SJCRH30 (cell line): ENCODE results near the gene UBR1. TPM values are rescaled to one million over a fixed set of nuclear protein-coding genes. Genes with fewer than 3 reads are reported as not detected.
A peak's percentile ranks its signal among the peaks of the same experiment; 100 is the strongest.

Experiments used
- DNase-seq, 2 experiments: peaks; one replicate each; pipeline ENCODE4 v3.0.0-alpha.2; 2015 to 2020
- H3K27ac ChIP-seq: fragments of 250-450 bp; sonication (Bioruptor Pico); 2 replicates; pipeline ENCODE4 v1.5.1; 2020; ENCODE audit warnings: mild to moderate bottlenecking, moderate library complexity
- H3K27me3 ChIP-seq: fragments of 250-450 bp; sonication (Bioruptor Pico); 2 replicates; pipeline ENCODE4 v1.5.1; 2020; ENCODE audit warnings: mild to moderate bottlenecking, moderate library complexity
- H3K36me3 ChIP-seq: fragments of 250-450 bp; sonication (Bioruptor Pico); 2 replicates; pipeline ENCODE4 v1.5.1; 2020; ENCODE audit warnings: mild to moderate bottlenecking, moderate library complexity
- H3K4me1 ChIP-seq: fragments of 250-450 bp; sonication (Bioruptor Pico); 2 replicates; pipeline ENCODE4 v1.5.1; 2020; ENCODE audit warnings: mild to moderate bottlenecking, moderate library complexity
- H3K4me3 ChIP-seq: fragments of 250-450 bp; sonication (Bioruptor Pico); 2 replicates; pipeline ENCODE4 v1.5.1; 2020; ENCODE audit warnings: mild to moderate bottlenecking, moderate library complexity
- H3K9me3 ChIP-seq: fragments of 250-450 bp; sonication (Bioruptor Pico); replicated peaks from 2 replicates; pipeline ENCODE4 v1.5.1; 2020; ENCODE audit warnings: mild to moderate bottlenecking, moderate library complexity
- total RNA-seq: library from RNA; depleted of rRNA; stranded (reverse); fragments of >200 nt; shearing (Covaris generic); gene quantifications from 2 replicates; pipeline ENCODE4 v1.2.3, GENCODE V29; 2014

Gene UBR1
- total RNA-seq, 1 experiment from 2014 or later = 27.5 TPM

DNA sequence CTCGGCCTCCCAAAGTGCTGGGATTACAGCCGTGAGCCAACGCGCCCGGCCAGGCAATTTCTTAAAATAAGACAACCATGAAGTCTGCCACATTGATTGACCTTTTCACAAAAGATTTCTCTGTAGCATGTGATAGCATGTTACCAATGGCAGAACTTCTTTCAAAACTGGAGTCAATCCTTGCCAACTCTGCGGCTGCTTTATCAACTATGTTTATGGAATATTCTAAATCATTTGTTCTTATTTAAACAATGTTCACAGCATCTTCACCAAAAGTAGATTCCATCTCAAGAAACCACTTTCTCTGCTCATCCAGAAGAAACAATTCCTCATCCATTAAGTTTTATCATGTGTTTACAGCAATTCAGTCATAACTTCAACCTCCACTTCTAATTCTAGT is 9.4 kb downstream of the UBR1 start:
- Histone ChIP-seq H3K9me3 (no peaks in the 10 kb centered on the region; the same call in 1 of the 2 replicates), H3K36me3 (peaks cover 9% of the 10 kb centered on the region), H3K27ac (no peak overlapping the region), H3K4me3 (no peak overlapping the region), H3K27me3 (no peaks in the 10 kb centered on the region), H3K4me1 (no peaks in the 10 kb centered on the region)
- no peak for DNase-seq

DNA sequence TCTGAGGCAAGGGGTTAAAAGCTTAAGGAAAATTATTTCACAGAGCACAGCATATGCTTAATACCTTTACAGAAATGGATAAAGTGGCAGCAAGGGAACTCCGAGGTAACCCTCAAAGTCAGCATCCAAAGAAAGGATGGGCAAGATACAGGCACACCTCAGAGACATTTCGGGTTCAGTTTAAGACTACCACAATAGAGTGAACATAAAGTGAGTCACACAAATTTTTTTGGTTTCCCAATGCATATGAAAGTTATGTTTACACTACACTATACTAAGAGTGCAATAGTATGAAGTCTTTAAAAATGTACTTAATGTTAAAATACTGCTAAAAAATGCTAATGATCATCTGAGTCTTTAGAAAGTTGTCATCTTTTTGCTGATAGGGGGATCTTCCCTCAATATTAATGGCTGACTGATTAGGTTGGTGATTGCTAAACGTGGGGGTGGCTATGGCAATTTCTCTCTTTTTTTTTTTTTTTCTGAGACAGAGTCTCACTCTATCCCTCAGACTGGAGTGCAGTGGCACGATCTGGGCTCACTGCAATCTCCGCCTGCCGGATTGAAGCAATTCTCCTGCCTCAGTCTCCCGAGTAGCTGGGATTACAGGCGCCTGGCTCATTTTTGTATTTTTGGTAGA is 10.0 kb downstream of the UBR1 start:
- DNase-seq = no peak

DNA sequence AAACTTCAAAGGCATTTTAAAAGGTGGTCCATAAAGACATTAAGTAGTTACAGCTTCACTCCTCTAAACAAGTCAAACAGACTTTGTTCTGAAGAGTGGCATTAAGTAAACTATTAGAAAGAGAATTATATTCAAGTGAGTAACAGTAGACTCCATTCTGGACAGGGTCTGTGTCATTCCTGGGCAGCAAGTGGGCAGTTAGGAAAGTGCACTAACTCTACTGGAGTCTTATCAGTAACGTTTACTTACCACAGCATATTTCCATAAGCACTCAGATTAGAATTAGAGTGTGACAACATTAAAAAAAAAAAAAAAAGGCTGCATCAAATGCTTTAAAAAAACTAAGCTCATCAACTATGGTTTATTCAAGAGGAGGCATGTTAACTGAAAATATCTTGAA is 10.6 kb downstream of the UBR1 start:
- Histone ChIP-seq H3K9me3 (no peaks in the 10 kb centered on the region; the same call in 1 of the 2 replicates), H3K27ac (no peak overlapping the region), H3K4me1 (no peaks in the 10 kb centered on the region), H3K27me3 (no peaks in the 10 kb centered on the region), H3K36me3 (peaks cover 14% of the 10 kb centered on the region), H3K4me3 (no peak overlapping the region)
- no peak for DNase-seq

More for the DNA sequence above, 10.0 kb downstream of the UBR1 start:
- Histone ChIP-seq H3K27ac (no peak overlapping the region), H3K4me1 (no peaks in the 10 kb centered on the region), H3K4me3 (no peak overlapping the region), H3K27me3 (no peaks in the 10 kb centered on the region), H3K36me3 (peaks cover 14% of the 10 kb centered on the region), H3K9me3 (no peaks in the 10 kb centered on the region; the same call in 1 of the 2 replicates)

DNA sequence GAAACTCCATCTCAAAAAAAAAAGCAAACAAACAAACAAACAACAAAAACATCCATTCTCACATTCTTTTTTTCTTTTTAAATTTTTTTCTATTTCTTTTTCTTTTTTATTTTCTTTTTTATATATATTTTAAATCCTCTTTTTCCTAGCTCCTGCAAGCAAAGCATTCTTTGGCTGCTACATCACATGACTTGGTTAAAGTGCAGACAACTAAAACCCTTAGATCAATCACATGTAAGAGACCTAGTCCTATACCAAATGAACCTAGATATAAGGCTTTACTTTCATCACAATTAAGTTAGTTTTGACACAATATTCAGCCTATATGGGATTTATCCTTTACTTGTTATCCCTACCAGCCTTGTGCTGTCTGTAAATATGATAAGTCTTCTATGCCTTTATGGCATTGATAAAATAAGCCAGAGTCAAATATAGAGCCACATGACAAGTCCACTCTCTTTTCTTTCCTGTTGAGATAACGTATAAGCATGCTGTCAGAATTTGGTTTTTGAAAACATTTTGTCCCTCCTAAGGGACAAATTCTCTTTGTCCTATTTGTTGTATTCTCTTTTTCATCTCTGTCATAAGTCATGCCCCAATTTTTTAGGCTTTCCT is 11.3 kb downstream of the UBR1 start:
- Histone ChIP-seq H3K4me3 (no peak overlapping the region), H3K4me1 (no peaks in the 10 kb centered on the region), H3K9me3 (no peaks in the 10 kb centered on the region; the same call in 1 of the 2 replicates), H3K27ac (no peak overlapping the region), H3K27me3 (no peaks in the 10 kb centered on the region), H3K36me3 (peaks cover 17% of the 10 kb centered on the region)
- DNase-seq = no peak

DNA sequence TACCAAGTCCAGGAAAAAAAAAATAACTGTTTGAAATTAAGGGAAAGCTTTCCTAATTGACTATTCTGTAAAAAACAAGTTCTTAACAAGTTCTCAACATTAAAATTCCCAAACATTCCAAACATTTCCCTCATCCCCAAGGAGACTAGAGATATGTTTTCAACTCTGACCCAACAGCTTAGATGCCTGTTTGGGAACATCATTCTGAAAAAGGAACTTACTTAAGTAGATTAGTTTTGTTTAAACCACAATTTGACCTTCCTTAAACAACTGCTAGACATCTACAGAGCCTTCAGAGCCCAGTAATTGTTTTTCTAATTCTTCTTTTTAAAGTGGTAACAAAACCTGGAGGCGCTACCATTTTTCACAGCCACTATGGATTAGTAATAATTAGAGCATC is 12.8 kb downstream of the UBR1 start:
- Histone ChIP-seq H3K36me3 (peaks cover 15% of the 10 kb centered on the region; the same call in 1 of the 2 replicates), H3K27me3 (no peaks in the 10 kb centered on the region), H3K4me1 (no peaks in the 10 kb centered on the region), H3K27ac (no peak overlapping the region), H3K9me3 (no peaks in the 10 kb centered on the region; the same call in 1 of the 2 replicates), H3K4me3 (no peak overlapping the region)
- DNase-seq = peak in 1 of 2 experiments; percentile 4

DNA sequence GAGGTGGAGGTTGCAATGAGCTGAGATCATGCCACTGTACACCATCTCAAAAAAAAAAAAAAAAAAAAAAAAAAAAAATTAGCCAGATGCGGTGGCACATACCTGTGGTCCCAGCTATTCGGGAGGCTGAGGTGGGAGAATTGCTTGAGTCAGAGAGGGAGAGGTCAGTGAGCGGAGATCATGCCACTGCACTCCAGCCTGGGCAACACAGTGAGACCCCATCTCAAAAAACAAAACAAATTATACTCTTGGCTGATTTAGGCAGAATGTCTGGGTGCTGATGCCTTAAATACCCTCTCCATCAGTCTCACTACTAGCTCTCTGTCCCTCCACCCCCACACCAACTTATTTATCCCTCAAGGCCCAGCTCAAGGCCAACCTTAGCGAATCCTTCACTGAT is 14.0 kb downstream of the UBR1 start:
- H3K27me3 ChIP-seq = no peaks in the 10 kb centered on the region
- no peak for DNase-seq
- H3K4me1 ChIP-seq = no peaks in the 10 kb centered on the region
- no peak overlapping the region for H3K4me3 ChIP-seq
- no peak overlapping the region for H3K27ac ChIP-seq
- H3K9me3 ChIP-seq = no peaks in the 10 kb centered on the region
- H3K36me3 ChIP-seq = peaks cover 13% of the 10 kb centered on the region; the same call in 1 of the 2 replicates

DNA sequence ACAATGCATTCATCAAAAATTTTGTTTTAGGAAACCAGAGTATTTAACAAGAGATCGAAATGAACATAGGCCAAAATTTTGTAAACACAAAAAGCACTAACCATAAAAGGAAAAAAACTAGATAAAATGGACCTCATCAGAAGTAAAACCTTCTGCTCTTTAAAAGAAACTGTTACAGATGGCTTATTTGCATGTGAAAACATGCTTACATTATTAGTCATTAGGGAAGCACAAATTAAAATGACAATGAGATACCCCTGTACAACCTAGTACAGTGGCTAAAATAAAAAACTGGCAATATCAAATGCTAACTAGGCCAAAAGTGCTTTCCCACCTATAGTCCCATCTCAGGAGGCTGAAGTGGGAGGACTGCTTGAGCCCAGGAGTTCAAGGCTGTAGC is 19.3 kb downstream of the UBR1 start:
- Histone ChIP-seq H3K27me3 (no peaks in the 10 kb centered on the region), H3K4me3 (no peak overlapping the region), H3K36me3 (peaks cover 41% of the 10 kb centered on the region), H3K4me1 (no peaks in the 10 kb centered on the region), H3K27ac (no peak overlapping the region), H3K9me3 (no peaks in the 10 kb centered on the region)
- no peak for DNase-seq

DNA sequence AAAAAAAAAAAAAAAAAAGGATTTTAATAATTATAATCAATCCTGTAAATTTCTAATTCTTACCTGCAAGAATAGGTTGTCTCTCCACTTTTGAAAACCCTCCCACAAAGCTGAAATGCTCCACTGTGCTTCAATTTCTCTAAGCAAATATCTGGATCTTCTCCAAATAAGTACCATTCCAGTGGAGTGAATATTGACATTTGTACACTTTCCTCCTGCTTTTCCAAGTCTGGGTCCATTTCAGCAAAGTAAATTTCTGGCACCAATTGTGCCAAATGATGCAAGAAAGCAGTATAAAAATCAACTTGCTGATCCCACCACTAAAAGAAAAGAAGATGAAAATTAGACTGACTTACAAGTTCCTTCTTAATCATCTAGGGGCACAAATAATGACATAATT is 19.9 kb downstream of the UBR1 start:
- Histone ChIP-seq H3K9me3 (no peaks in the 10 kb centered on the region), H3K27ac (no peak overlapping the region), H3K4me3 (no peak overlapping the region), H3K4me1 (no peaks in the 10 kb centered on the region), H3K36me3 (peaks cover 42% of the 10 kb centered on the region), H3K27me3 (no peaks in the 10 kb centered on the region)
- no peak for DNase-seq

DNA sequence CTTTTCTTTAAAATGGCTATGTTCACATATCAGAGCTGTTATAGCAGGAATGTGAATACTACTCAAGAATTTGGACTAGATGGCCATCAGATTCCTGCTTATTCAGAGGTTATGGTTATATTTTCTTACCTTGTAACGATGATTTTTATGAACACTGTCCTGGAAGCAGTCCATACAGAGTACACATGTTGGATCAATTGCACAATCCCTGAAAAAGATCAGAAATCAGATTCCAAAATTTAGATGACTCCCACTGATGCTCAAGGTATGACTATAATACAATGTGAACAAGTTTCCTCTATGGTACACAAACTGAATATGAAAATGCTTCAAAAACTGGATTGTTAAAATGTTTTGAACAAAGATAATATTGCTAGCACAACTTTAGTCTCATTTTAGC is 23.3 kb downstream of the UBR1 start:
- Histone ChIP-seq H3K27me3 (no peaks in the 10 kb centered on the region), H3K36me3 (peaks cover 54% of the 10 kb centered on the region), H3K4me3 (no peak overlapping the region), H3K4me1 (no peaks in the 10 kb centered on the region), H3K9me3 (0 out of 2 replicates have a peak, but pooled peaks cover 3% of the 10 kb centered on the region), H3K27ac (no peak overlapping the region)
- DNase-seq = no peak

DNA sequence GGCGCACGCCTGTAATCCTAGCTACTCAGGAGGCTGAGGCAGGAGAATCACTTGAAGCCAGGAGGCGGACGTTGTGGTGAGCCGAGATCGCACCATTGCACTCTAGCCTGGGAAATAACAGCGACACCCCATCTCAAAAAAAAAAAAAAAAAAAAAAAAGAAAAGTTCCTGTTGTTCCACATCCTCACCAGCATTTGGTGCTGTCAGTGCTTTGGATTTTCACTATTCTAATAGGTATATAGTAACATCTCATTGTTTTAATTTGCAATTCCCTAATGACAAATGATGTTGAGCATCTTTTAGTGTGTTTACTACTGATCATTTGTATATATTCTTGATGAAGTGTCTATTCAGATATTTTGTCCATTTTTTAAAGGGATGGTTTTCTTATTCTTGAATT is 24.6 kb downstream of the UBR1 start:
- Histone ChIP-seq H3K4me1 (no peaks in the 10 kb centered on the region), H3K27me3 (no peaks in the 10 kb centered on the region), H3K27ac (no peak overlapping the region), H3K36me3 (peaks cover 51% of the 10 kb centered on the region), H3K4me3 (no peak overlapping the region), H3K9me3 (0 out of 2 replicates have a peak, but pooled peaks cover 3% of the 10 kb centered on the region)
- no peak for DNase-seq

DNA sequence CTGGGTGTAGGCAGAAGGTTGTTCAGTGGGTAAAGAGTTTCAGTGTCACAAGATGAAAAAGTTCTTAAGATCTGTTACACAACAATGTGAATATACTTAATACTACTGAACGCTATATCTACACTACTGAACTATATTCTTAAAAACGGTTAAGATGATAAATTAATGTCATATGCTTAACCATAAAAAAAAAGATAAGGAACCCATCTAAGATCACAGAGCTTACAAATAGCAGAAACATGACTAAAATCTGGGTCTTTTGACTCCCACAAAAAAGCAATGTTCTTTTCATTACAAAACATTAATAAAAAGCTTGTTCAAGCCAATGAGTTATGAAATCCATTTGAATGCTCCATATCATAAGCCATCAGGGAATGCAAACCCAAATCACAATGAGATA is 34.4 kb downstream of the UBR1 start:
- DNase-seq = no peak
- no peak overlapping the region for H3K27ac ChIP-seq
- no peaks in the 10 kb centered on the region for H3K9me3 ChIP-seq
- H3K4me1 ChIP-seq = no peaks in the 10 kb centered on the region
- peaks cover 57% of the 10 kb centered on the region for H3K36me3 ChIP-seq
- no peak overlapping the region for H3K4me3 ChIP-seq
- no peaks in the 10 kb centered on the region for H3K27me3 ChIP-seq

DNA sequence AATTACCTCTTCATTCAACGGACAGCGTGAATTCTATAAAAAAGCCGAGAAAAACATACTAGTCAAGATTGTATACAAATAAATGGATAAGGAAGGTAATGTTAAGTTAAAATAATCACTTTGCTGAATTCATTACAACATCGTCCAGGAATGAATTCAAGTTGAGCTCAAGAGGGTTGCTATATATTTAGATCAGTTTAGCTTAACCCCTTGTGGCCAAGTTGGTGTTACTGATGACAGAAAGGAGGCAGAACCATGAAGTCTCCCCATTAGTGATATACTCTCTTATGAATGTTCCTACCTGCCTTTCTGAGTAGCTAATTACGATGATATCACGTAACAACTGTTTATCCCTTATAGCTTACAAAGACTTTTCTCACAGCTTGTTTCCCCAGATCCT is 34.9 kb downstream of the UBR1 start:
- no peak for DNase-seq
- Histone ChIP-seq H3K27me3 (no peaks in the 10 kb centered on the region), H3K9me3 (no peaks in the 10 kb centered on the region), H3K4me3 (no peak overlapping the region), H3K27ac (no peak overlapping the region), H3K36me3 (peaks cover 61% of the 10 kb centered on the region), H3K4me1 (no peaks in the 10 kb centered on the region)

DNA sequence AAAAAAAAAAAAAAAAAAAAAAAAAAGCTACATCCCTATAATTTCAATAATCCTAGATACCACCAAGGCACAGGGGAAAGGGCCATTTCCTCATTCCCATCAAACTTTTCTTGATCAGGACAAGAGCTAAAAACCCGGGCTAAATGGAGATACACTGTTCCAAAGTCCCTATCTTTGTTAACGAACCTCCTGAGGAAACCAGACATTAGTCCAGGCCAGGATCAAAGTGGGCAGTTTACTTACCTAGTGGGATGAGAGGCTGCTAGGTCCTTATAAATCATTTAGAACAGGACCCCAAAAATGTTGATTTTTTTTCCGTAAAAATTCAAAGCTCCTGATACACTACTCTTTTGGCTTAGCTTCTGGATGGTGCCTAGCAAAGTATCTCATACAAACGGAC is 35.6 kb downstream of the UBR1 start:
- H3K27me3 ChIP-seq = no peaks in the 10 kb centered on the region
- DNase-seq = no peak
- H3K4me1 ChIP-seq = no peaks in the 10 kb centered on the region
- H3K27ac ChIP-seq = no peak overlapping the region
- no peak overlapping the region for H3K4me3 ChIP-seq
- no peaks in the 10 kb centered on the region for H3K9me3 ChIP-seq
- H3K36me3 ChIP-seq = peaks cover 61% of the 10 kb centered on the region

DNA sequence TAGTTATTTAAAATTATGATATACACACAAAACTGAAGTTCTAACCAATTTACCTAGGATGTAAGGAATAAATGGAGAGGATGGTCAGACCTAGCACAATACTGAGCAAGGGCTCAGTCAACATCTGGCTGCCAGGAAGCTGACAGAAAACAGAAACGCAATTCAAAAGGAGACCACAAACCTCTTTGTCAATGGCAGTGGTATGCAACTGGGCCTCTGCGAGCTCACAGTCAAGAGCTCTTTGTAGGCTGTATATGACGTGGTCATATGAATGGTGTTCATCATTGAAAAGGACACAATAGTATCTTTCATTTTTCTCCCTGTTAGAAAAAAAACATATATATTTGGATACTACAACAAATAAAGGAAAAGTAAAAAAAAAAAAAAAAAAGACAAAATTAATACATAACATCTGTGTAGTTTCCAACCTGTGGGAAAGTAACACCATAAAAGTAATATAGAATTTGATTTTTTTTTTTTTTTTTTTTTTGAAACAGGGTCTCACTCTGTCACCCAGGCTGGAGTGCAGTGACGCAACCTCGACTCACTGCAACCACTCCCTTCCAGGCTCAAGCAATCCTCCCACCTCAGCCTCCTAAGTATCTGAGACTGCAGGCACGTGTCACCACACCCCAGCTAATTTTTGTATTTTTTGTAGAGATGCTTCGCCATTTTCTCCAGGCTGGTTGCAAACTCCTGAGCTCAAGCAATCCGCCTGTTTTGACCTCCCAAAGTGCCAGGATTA is 37.9 kb downstream of the UBR1 start:
- H3K27ac ChIP-seq = no peak overlapping the region
- DNase-seq = no peak
- H3K4me3 ChIP-seq = no peak overlapping the region
- no peaks in the 10 kb centered on the region for H3K27me3 ChIP-seq
- H3K4me1 ChIP-seq = no peaks in the 10 kb centered on the region
- H3K36me3 ChIP-seq = peaks cover 50% of the 10 kb centered on the region
- H3K9me3 ChIP-seq = no peaks in the 10 kb centered on the region

DNA sequence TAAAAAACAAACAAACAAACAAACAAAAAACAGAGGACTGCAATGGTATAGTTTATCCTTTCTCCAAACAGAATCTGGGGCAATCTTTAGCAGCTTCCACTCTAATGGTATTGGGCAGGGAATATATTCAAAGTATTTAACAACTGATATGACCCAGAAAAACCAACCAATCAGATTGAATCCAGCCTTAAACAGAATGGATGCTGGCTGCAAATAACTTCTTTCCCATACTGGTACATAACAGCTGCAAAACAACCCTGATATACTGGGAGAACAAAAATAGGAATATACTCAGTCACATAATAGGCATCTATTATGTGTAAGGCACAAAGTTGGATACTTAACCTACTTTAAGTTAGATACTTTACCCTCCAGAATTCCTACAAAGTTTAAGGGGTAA is 49.1 kb downstream of the UBR1 start:
- Histone ChIP-seq H3K4me3 (no peak overlapping the region), H3K9me3 (no peaks in the 10 kb centered on the region), H3K4me1 (no peaks in the 10 kb centered on the region), H3K27ac (no peak overlapping the region), H3K27me3 (no peaks in the 10 kb centered on the region), H3K36me3 (peaks cover 64% of the 10 kb centered on the region)
- DNase-seq = no peak
